ENCODE data around the gene TGFBRAP1.
"Not testable (repeated sequence)": the region's sequence is repeated elsewhere in the genome, so short reads cannot be mapped to it uniquely, and the experiment has no call there.

The TGFBRAP1 gene

GRCh38 chr2:105271393-105272045, 58.0 kb downstream of the TGFBRAP1 start:
- Histone ChIP-seq H2AFZ (ENCODE audit: low read depth, low read length) (no peak overlapping the region), H3K9me3 (ENCODE audit: low read length) (no peaks in the 10 kb centered on the region), H3K36me3 (ENCODE audit: insufficient read depth, low read length) (peaks cover 69% of the 10 kb centered on the region), H3K27me3 (ENCODE audit: insufficient read depth, low read length) (no peaks in the 10 kb centered on the region), H3K4me1 (ENCODE audit: insufficient read depth, low read length) (peaks cover 3% of the 10 kb centered on the region), H3K4me3 (ENCODE audit: low read length) (no peak overlapping the region)

GRCh38 chr2:105269426-105269825, 60.1 kb downstream of the TGFBRAP1 start:
- H3K27me3 ChIP-seq (ENCODE audit: insufficient read depth, low read length), result no peaks in the 10 kb centered on the region
- H3K4me1 ChIP-seq (ENCODE audit: insufficient read depth, low read length), result peaks cover 16% of the 10 kb centered on the region
- peaks cover 56% of the 10 kb centered on the region for H3K36me3 ChIP-seq (ENCODE audit: insufficient read depth, low read length)
- H3K4me3 ChIP-seq (ENCODE audit: low read length), result no peak overlapping the region
- no peaks in the 10 kb centered on the region for H3K9me3 ChIP-seq (ENCODE audit: low read length)
- no peak overlapping the region for H2AFZ ChIP-seq (ENCODE audit: low read depth, low read length)

GRCh38 chr2:105262651-105263091, 66.9 kb downstream of the TGFBRAP1 start:
- Histone ChIP-seq H3K4me1 (ENCODE audit: insufficient read depth, low read length) (peaks cover 16% of the 10 kb centered on the region), H3K9me3 (ENCODE audit: low read length) (peaks cover 3% of the 10 kb centered on the region), H3K36me3 (ENCODE audit: insufficient read depth, low read length) (peaks cover 7% of the 10 kb centered on the region), H2AFZ (ENCODE audit: low read depth, low read length) (no peak overlapping the region), H3K4me3 (ENCODE audit: low read length) (no peak overlapping the region), H3K27me3 (ENCODE audit: insufficient read depth, low read length) (no peaks in the 10 kb centered on the region)

- Histone ChIP-seq H2AFZ (ENCODE audit: low read depth, low read length) (no peak overlapping the region), H3K4me3 (ENCODE audit: low read length) (no peak overlapping the region), H3K36me3 (ENCODE audit: insufficient read depth, low read length) (no peaks in the 10 kb centered on the region), H3K27me3 (ENCODE audit: insufficient read depth, low read length) (no peaks in the 10 kb centered on the region), H3K9me3 (ENCODE audit: low read length) (peaks cover 3% of the 10 kb centered on the region), H3K4me1 (ENCODE audit: insufficient read depth, low read length) (peaks cover 9% of the 10 kb centered on the region)
Measured at GRCh38 chr2:105261061-105261460, 68.5 kb downstream of the TGFBRAP1 start.

- H3K36me3 ChIP-seq (ENCODE audit: insufficient read depth, low read length), result no peaks in the 10 kb centered on the region
- no peak overlapping the region for H3K4me3 ChIP-seq (ENCODE audit: low read length)
- peaks cover 5% of the 10 kb centered on the region for H3K9me3 ChIP-seq (ENCODE audit: low read length)
- no peaks in the 10 kb centered on the region for H3K4me1 ChIP-seq (ENCODE audit: insufficient read depth, low read length)
- no peak overlapping the region for H2AFZ ChIP-seq (ENCODE audit: low read depth, low read length)
- H3K27me3 ChIP-seq (ENCODE audit: insufficient read depth, low read length), result no peaks in the 10 kb centered on the region
Measured at GRCh38 chr2:105258835-105259350, 70.6 kb downstream of the TGFBRAP1 start.

- no peaks in the 10 kb centered on the region for H3K36me3 ChIP-seq (ENCODE audit: insufficient read depth, low read length)
- no peaks in the 10 kb centered on the region for H3K27me3 ChIP-seq (ENCODE audit: insufficient read depth, low read length)
- no peak overlapping the region for H3K4me3 ChIP-seq (ENCODE audit: low read length)
- no peaks in the 10 kb centered on the region for H3K4me1 ChIP-seq (ENCODE audit: insufficient read depth, low read length)
- peaks cover 5% of the 10 kb centered on the region for H3K9me3 ChIP-seq (ENCODE audit: low read length)
- no peak overlapping the region for H2AFZ ChIP-seq (ENCODE audit: low read depth, low read length)
Measured at GRCh38 chr2:105257981-105258380, 71.6 kb downstream of the TGFBRAP1 start.

GRCh38 chr2:105256431-105257047, 73.0 kb downstream of the TGFBRAP1 start:
- no peak overlapping the region for H2AFZ ChIP-seq (ENCODE audit: low read depth, low read length)
- no peak overlapping the region for H3K4me3 ChIP-seq (ENCODE audit: low read length)

GRCh38 chr2:105255979-105256378, 73.6 kb downstream of the TGFBRAP1 start:
- H3K36me3 ChIP-seq (ENCODE audit: insufficient read depth, low read length), result no peaks in the 10 kb centered on the region
- no peaks in the 10 kb centered on the region for H3K27me3 ChIP-seq (ENCODE audit: insufficient read depth, low read length)
- H2AFZ ChIP-seq (ENCODE audit: low read depth, low read length), result no peak overlapping the region
- H3K9me3 ChIP-seq (ENCODE audit: low read length), result peaks cover 2% of the 10 kb centered on the region
- no peak overlapping the region for H3K4me3 ChIP-seq (ENCODE audit: low read length)
- H3K4me1 ChIP-seq (ENCODE audit: insufficient read depth, low read length), result no peaks in the 10 kb centered on the region

More at GRCh38 chr2:105256431-105257047, 73.0 kb downstream of the TGFBRAP1 start:
- Histone ChIP-seq H3K9me3 (ENCODE audit: low read length) (peaks cover 2% of the 10 kb centered on the region), H3K36me3 (ENCODE audit: insufficient read depth, low read length) (no peaks in the 10 kb centered on the region), H3K27me3 (ENCODE audit: insufficient read depth, low read length) (no peaks in the 10 kb centered on the region), H3K4me1 (ENCODE audit: insufficient read depth, low read length) (no peaks in the 10 kb centered on the region)

GRCh38 chr2:105254531-105255210, 74.9 kb downstream of the TGFBRAP1 start:
- H3K36me3 ChIP-seq (ENCODE audit: insufficient read depth, low read length), result no peaks in the 10 kb centered on the region

GRCh38 chr2:105252271-105252670, 77.3 kb downstream of the TGFBRAP1 start:
- no peaks in the 10 kb centered on the region for H3K4me1 ChIP-seq (ENCODE audit: insufficient read depth, low read length)
- H2AFZ ChIP-seq (ENCODE audit: low read depth, low read length), result no peak overlapping the region
- no peak overlapping the region for H3K4me3 ChIP-seq (ENCODE audit: low read length)
- peaks cover 2% of the 10 kb centered on the region for H3K9me3 ChIP-seq (ENCODE audit: low read length)
- no peaks in the 10 kb centered on the region for H3K27me3 ChIP-seq (ENCODE audit: insufficient read depth, low read length)
- H3K36me3 ChIP-seq (ENCODE audit: insufficient read depth, low read length), result no peaks in the 10 kb centered on the region

More at GRCh38 chr2:105254531-105255210, 74.9 kb downstream of the TGFBRAP1 start:
- no peak overlapping the region for H2AFZ ChIP-seq (ENCODE audit: low read depth, low read length)
- H3K4me3 ChIP-seq (ENCODE audit: low read length), result no peak overlapping the region
- H3K27me3 ChIP-seq (ENCODE audit: insufficient read depth, low read length), result no peaks in the 10 kb centered on the region
- H3K4me1 ChIP-seq (ENCODE audit: insufficient read depth, low read length), result no peaks in the 10 kb centered on the region
- peaks cover 2% of the 10 kb centered on the region for H3K9me3 ChIP-seq (ENCODE audit: low read length)

GRCh38 chr2:105251016-105251648, 78.4 kb downstream of the TGFBRAP1 start:
- H2AFZ ChIP-seq (ENCODE audit: low read depth, low read length); H3K4me3 ChIP-seq (ENCODE audit: low read length); H3K4me1 ChIP-seq (ENCODE audit: insufficient read depth, low read length); H3K9me3 ChIP-seq (ENCODE audit: low read length); H3K27me3 ChIP-seq (ENCODE audit: insufficient read depth, low read length); H3K36me3 ChIP-seq (ENCODE audit: insufficient read depth, low read length): not testable (repeated sequence)

- H3K9me3 ChIP-seq (ENCODE audit: low read length), result peaks cover 2% of the 10 kb centered on the region
- no peak overlapping the region for H3K4me3 ChIP-seq (ENCODE audit: low read length)
- no peaks in the 10 kb centered on the region for H3K4me1 ChIP-seq (ENCODE audit: insufficient read depth, low read length)
- no peaks in the 10 kb centered on the region for H3K27me3 ChIP-seq (ENCODE audit: insufficient read depth, low read length)
- H2AFZ ChIP-seq (ENCODE audit: low read depth, low read length), result no peak overlapping the region
- H3K36me3 ChIP-seq (ENCODE audit: insufficient read depth, low read length), result no peaks in the 10 kb centered on the region
Measured at GRCh38 chr2:105249891-105250290, 79.6 kb downstream of the TGFBRAP1 start.

GRCh38 chr2:105249181-105249580, 80.4 kb downstream of the TGFBRAP1 start:
- Histone ChIP-seq H3K4me3 (ENCODE audit: low read length) (no peak overlapping the region), H3K27me3 (ENCODE audit: insufficient read depth, low read length) (no peaks in the 10 kb centered on the region), H3K36me3 (ENCODE audit: insufficient read depth, low read length) (no peaks in the 10 kb centered on the region), H3K4me1 (ENCODE audit: insufficient read depth, low read length) (no peaks in the 10 kb centered on the region), H3K9me3 (ENCODE audit: low read length) (no peaks in the 10 kb centered on the region), H2AFZ (ENCODE audit: low read depth, low read length) (no peak overlapping the region)
